DOHH2 (cell line): ENCODE measurements around the gene LENG8.

Experiments
- EZH2phosphoT487 ChIP-seq: fragments of 200-600 bp; sonication (generic); IDR thresholded peaks from 2 replicates; pipeline ENCODE4 v1.6.1; 2017; ENCODE audit warnings: borderline replicate concordance, mild to moderate bottlenecking, antibody characterized with exemption, low read length, moderate library complexity, mixed read lengths
- TF ChIP-seq, protein P1 (sequence below): fragments of 200-600 bp; sonication (generic); IDR thresholded peaks from one replicate; pipeline ENCODE4 v1.5.1; 2014; ENCODE audit warnings: antibody characterized with exemption, mild to moderate bottlenecking, low read depth, low read length; ENCODE audit not compliant: poor library complexity, severe bottlenecking

DNA sequence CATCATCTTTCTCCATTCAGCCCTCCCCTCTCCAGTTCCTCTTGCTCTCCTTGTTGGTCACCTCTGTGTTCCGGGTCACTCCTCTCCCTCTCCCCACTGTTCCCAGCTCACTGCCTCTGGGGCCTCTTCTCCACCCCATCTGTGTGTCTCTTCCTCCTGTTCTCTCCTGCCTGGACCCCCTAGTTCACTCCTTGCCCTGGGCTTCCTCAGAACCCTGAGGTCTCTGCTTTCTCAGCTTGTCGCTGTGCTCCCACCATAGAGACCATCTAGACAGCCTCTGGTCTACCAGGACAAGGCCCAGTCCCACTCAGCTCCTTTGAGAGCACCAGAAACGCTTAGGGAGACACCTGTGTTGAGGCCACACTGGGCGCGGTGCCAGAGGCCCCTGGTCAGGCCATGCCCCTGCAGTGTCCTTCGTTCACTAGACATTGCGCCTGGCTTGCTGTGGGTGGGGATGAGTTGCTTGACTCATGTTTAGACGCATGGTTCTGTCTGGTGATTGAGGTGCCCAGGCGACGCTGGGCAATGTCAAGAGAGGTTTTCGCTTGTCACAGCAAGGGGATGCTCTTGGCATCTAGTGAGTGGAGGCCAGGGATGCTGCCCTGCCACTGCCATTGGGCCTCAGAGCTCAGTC lies 9.8 kb downstream of the LENG8 start:
- TF ChIP-seq, protein P1, sequence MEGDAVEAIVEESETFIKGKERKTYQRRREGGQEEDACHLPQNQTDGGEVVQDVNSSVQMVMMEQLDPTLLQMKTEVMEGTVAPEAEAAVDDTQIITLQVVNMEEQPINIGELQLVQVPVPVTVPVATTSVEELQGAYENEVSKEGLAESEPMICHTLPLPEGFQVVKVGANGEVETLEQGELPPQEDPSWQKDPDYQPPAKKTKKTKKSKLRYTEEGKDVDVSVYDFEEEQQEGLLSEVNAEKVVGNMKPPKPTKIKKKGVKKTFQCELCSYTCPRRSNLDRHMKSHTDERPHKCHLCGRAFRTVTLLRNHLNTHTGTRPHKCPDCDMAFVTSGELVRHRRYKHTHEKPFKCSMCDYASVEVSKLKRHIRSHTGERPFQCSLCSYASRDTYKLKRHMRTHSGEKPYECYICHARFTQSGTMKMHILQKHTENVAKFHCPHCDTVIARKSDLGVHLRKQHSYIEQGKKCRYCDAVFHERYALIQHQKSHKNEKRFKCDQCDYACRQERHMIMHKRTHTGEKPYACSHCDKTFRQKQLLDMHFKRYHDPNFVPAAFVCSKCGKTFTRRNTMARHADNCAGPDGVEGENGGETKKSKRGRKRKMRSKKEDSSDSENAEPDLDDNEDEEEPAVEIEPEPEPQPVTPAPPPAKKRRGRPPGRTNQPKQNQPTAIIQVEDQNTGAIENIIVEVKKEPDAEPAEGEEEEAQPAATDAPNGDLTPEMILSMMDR: no peak
- TF ChIP-seq EZH2phosphoT487: no peak
